ENCODE measurements around the gene SIPA1L3.
A peak's percentile ranks its signal among the peaks of the same experiment; 100 is the strongest.

SIPA1L3 gene

GRCh38 chr19:37998801-37999308 lies 91.8 kb downstream of the SIPA1L3 start:
- TF ChIP-seq RARB (CRISPR knock-in tag; IDR thresholded peaks at IDR 0.05) (no peak), SNAI2 (CRISPR knock-in tag; IDR thresholded peaks at IDR 0.05) (no peak), TCF4 (CRISPR knock-in tag; IDR thresholded peaks at IDR 0.05; ENCODE audit: borderline replicate concordance) (no peak), POU6F1 (CRISPR knock-in tag; IDR thresholded peaks at IDR 0.05; ENCODE audit: borderline replicate concordance, low read depth) (no peak), TSHZ2 (CRISPR knock-in tag; IDR thresholded peaks at IDR 0.05) (no peak), ZFP3 (CRISPR knock-in tag; IDR thresholded peaks at IDR 0.05) (no peak), ZNF70 (CRISPR knock-in tag; IDR thresholded peaks at IDR 0.05) (no peak), BACH2 (CRISPR knock-in tag; IDR thresholded peaks at IDR 0.05; ENCODE audit: borderline replicate concordance) (no peak), OSR1 (CRISPR knock-in tag; IDR thresholded peaks at IDR 0.05) (no peak)
- TF ChIP-seq, protein P1, sequence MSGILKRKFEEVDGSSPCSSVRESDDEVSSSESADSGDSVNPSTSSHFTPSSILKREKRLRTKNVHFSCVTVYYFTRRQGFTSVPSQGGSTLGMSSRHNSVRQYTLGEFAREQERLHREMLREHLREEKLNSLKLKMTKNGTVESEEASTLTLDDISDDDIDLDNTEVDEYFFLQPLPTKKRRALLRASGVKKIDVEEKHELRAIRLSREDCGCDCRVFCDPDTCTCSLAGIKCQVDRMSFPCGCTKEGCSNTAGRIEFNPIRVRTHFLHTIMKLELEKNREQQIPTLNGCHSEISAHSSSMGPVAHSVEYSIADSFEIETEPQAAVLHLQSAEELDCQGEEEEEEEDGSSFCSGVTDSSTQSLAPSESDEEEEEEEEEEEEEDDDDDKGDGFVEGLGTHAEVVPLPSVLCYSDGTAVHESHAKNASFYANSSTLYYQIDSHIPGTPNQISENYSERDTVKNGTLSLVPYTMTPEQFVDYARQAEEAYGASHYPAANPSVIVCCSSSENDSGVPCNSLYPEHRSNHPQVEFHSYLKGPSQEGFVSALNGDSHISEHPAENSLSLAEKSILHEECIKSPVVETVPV (CRISPR knock-in tag; IDR thresholded peaks at IDR 0.05), result no peak
- TF ChIP-seq, protein P2, sequence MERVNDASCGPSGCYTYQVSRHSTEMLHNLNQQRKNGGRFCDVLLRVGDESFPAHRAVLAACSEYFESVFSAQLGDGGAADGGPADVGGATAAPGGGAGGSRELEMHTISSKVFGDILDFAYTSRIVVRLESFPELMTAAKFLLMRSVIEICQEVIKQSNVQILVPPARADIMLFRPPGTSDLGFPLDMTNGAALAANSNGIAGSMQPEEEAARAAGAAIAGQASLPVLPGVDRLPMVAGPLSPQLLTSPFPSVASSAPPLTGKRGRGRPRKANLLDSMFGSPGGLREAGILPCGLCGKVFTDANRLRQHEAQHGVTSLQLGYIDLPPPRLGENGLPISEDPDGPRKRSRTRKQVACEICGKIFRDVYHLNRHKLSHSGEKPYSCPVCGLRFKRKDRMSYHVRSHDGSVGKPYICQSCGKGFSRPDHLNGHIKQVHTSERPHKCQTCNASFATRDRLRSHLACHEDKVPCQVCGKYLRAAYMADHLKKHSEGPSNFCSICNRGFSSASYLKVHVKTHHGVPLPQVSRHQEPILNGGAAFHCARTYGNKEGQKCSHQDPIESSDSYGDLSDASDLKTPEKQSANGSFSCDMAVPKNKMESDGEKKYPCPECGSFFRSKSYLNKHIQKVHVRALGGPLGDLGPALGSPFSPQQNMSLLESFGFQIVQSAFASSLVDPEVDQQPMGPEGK (CRISPR knock-in tag; IDR thresholded peaks at IDR 0.05; ENCODE audit: borderline replicate concordance), result no peak

DNA sequence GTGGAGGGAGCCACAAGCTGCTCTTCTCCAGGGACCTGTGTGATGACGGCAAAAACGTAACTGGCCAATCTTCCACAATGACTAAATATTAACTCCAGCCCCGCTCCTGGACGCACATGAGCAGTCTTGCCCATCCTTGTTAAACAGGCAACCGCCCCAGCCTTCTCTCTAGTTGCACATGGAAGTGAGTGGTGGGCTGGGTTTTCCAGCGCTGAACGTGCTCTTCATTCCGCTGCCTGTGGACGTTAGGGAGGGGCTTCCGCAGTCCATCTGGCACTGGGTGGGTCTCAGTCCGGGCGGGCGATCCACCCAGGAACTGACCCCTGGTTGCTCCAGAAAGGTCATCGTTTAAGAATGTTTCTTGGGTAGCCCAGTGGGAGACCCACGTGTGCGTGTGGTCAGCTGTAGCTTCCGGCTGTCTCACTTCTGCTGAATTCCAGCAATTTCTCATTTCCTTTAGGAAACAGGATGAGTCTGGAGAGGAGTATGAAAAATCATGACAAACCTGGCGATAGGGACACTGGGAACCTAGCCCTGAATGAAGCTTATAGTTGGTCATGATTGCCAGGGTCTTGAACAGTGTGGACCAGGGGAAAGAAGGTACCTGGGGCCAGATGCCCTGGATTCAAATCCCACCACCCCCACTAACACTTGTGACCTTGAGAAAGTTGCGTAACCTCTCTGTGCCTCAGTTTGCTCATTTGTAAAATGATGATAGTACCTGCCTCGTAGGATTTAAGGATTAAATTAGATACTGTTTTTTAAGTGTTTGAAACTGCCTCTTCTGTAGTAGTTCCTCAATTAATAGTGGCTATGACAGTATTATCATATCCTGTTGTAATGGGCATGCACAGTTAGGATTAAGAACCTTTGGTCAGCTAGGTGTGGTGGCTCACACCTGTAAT lies 92.6 kb downstream of the SIPA1L3 start:
- peak; percentile 65 for ATAC-seq
- TF ChIP-seq CREB5 (CRISPR knock-in tag; IDR thresholded peaks at IDR 0.05; ENCODE audit: low read depth), result no peak
- TF ChIP-seq BACH2 (CRISPR knock-in tag; IDR thresholded peaks at IDR 0.05; ENCODE audit: borderline replicate concordance), result no peak
- no peak for TF ChIP-seq POU6F1 (CRISPR knock-in tag; IDR thresholded peaks at IDR 0.05; ENCODE audit: borderline replicate concordance, low read depth)
- TF ChIP-seq ESRRG (CRISPR knock-in tag; IDR thresholded peaks at IDR 0.05), result no peak
- no peak for TF ChIP-seq ZNF8 (CRISPR knock-in tag; IDR thresholded peaks at IDR 0.05)
- TF ChIP-seq ZC3H10 (CRISPR knock-in tag; IDR thresholded peaks at IDR 0.05), result no peak
- TF ChIP-seq ZNF70 (CRISPR knock-in tag; IDR thresholded peaks at IDR 0.05), result no peak
- no peak for TF ChIP-seq TOX (CRISPR knock-in tag; IDR thresholded peaks at IDR 0.05; ENCODE audit: borderline replicate concordance)
- TF ChIP-seq, protein P2 (CRISPR knock-in tag; IDR thresholded peaks at IDR 0.05; ENCODE audit: borderline replicate concordance), result no peak
- TF ChIP-seq SNAI2 (CRISPR knock-in tag; IDR thresholded peaks at IDR 0.05), result no peak

More at GRCh38 chr19:37998801-37999308, 91.8 kb downstream of the SIPA1L3 start:
- no peak for ATAC-seq
